ENCODE measurements around the gene CNOT1.

DNA sequence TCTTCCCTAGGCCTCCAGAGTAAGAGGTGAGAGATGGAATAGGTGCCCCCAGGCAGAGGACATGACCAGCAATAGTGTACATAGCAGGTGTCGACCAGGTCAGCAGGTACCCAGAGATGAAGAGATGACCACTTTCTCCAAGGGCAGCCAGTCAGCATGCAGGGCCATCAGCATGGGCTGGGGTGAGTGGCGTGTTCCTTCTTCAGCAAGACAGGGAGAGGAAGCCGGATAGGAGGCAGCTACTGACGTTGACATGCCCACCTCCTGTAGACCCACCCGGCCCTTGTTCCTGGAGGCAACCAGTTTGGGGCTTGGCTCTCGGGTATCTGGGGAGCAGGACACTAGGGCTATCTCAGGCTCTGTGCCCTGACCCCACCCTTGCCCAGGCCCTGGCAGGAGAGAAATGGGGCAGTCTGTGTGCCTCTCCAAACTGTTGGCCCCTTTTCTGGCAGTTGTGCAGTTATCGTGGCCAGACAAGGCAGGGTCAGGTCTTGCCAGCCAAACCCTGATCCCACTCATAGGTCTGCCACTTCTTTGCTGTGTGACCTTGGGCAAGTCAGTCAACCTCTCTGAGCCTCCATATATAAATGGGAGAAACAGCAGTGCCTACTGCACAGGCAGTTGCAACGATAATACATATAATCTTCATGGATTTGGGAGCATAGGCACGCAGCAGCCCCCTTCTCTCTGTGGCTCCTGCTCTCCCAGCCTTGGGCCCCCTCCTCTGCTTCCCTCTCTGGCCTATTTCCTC is 131.1 kb downstream of the CNOT1 start:
- TF ChIP-seq, protein P1, sequence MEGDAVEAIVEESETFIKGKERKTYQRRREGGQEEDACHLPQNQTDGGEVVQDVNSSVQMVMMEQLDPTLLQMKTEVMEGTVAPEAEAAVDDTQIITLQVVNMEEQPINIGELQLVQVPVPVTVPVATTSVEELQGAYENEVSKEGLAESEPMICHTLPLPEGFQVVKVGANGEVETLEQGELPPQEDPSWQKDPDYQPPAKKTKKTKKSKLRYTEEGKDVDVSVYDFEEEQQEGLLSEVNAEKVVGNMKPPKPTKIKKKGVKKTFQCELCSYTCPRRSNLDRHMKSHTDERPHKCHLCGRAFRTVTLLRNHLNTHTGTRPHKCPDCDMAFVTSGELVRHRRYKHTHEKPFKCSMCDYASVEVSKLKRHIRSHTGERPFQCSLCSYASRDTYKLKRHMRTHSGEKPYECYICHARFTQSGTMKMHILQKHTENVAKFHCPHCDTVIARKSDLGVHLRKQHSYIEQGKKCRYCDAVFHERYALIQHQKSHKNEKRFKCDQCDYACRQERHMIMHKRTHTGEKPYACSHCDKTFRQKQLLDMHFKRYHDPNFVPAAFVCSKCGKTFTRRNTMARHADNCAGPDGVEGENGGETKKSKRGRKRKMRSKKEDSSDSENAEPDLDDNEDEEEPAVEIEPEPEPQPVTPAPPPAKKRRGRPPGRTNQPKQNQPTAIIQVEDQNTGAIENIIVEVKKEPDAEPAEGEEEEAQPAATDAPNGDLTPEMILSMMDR (IDR thresholded peaks at IDR 0.05; ENCODE audit: low read depth, low read length, poor library complexity, severe bottlenecking), result no peak
- TF ChIP-seq EZH2phosphoT487 (IDR thresholded peaks at IDR 0.05; ENCODE audit: borderline replicate concordance, low read length), result no peak

Data from DOHH2 (cell line).